ENCODE results near the gene ALG9. TPM values are rescaled to one million over a fixed set of nuclear protein-coding genes. Genes with fewer than 3 reads are reported as not detected.

The ALG9 gene
- total and polyA plus RNA-seq, 10 of the 15 experiments (the other 5 are each of a cell fraction or from before 2014, with no cell fraction given) = 10.8 to 41.6 (median 25.5) TPM

DNA sequence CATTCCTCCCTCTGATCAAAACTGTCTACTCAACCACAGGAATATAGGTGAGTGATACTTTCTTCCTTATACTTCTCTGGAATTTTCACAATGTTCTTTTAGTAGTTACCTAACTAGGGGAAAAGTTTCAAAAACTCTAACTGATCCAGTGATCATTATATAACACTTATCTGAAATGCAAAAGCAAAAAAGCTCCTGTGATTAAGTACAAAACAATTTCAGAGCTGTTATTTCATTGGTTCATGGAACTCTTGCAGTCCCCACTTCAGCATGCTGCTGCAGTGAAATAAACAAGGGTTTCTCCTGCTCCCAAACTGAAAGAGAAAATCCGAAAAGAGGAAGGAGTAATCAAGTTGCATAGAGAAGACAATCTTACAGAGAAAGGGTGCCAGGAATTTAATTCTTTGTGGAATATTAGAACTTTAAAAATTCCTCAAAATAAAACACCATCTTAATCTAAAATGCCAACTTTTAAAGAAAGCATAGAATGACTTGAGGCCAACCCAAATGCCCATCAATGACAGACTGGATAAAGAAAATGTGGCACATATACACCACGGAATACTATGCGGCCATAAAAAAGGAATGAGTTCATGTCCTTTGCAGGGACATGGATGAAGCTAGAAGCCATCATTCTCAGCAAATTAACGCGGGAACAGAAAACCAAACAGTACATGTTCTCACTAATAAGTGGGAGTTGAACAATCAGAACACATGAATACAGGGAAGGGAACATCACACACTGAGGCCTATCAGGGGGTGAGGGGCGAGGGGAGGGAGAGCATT, 125.5 kb downstream of the ALG9 start:
- ChIA-PET RAD21 (ENCODE audit: unreplicated experiment) (no interaction called here), SMC1A (ENCODE audit: uncharacterized antibody, unreplicated experiment) (no interaction called here), CTCF (interaction anchor here (1.0 kb wide), 1 partner anchor 10 kb away, joined by 3 read pairs; no protein-coding TSS in a partner anchor), POLR2A (no interaction called here)
- Histone ChIP-seq H3K27ac (ENCODE audit: control insufficient read depth, insufficient read depth) (no peak overlapping the region), H3K36me3 (ENCODE audit: control insufficient read depth in 2 of 2, insufficient read depth in 2 of 2, low read length in 1 of 2) (peaks cover 11 to 37% of the 10 kb centered on the region in 2 experiments), H3K4me2 (ENCODE audit: control insufficient read depth, insufficient read depth) (no peak overlapping the region), H3K4me3 (no peak overlapping the region), H3K27me3 (replicated peaks in 1 of 2; ENCODE audit: control insufficient read depth in 2 of 2, insufficient read depth in 2 of 2, low read length in 1 of 2) (no peaks in the 10 kb centered on the region), H3K4me1 (ENCODE audit: control insufficient read depth, insufficient read depth, low read length) (peaks cover 2% of the 10 kb centered on the region; the same call in 1 of the 2 replicates), H4K20me1 (ENCODE audit: control insufficient read depth, insufficient read depth) (no peaks in the 10 kb centered on the region), H2AFZ (ENCODE audit: control insufficient read depth, low read depth, low read length) (no peak overlapping the region), H3K79me2 (ENCODE audit: control insufficient read depth, insufficient read depth, low read length) (no peaks in the 10 kb centered on the region), H3K9ac (ENCODE audit: control insufficient read depth, insufficient read depth, low read length) (no peak overlapping the region), H3K9me3 (replicated peaks; ENCODE audit: control insufficient read depth, insufficient read depth, low read length) (no peaks in the 10 kb centered on the region)
- no TSS peak for BruUV-seq (replicated peaks)
- in situ Hi-C loops (cut with MboI) (no loop called here), intact Hi-C loops (cut with micrococcal nuclease; ENCODE audit: unreplicated experiment) (no loop called here)
- TF ChIP-seq SUZ12 (IDR thresholded peaks at IDR 0.05; ENCODE audit: unreplicated experiment) (no peak), MYC (IDR thresholded peaks at IDR 0.05; ENCODE audit: insufficient read depth, insufficient read length, insufficient replicate concordance, low read length, severe bottlenecking) (no peak), WRNIP1 (IDR thresholded peaks at IDR 0.05; ENCODE audit: borderline replicate concordance, low read depth, low read length) (no peak), JUNB (IDR thresholded peaks at IDR 0.05) (no peak), PAX5 (IDR thresholded peaks at IDR 0.05; ENCODE audit: borderline replicate concordance, low read depth, low read length) (no peak), MEF2B (IDR thresholded peaks at IDR 0.05; ENCODE audit: partially characterized antibody, poor library complexity, severe bottlenecking) (no peak), LARP7 (IDR thresholded peaks at IDR 0.05) (no peak), POLR2A (IDR thresholded peaks at IDR 0.05; ENCODE audit: low read depth, low read length) (no peak), IKZF1 (conservative IDR thresholded peaks at IDR 0.05) (no peak)
- TF ChIP-seq, protein P1, sequence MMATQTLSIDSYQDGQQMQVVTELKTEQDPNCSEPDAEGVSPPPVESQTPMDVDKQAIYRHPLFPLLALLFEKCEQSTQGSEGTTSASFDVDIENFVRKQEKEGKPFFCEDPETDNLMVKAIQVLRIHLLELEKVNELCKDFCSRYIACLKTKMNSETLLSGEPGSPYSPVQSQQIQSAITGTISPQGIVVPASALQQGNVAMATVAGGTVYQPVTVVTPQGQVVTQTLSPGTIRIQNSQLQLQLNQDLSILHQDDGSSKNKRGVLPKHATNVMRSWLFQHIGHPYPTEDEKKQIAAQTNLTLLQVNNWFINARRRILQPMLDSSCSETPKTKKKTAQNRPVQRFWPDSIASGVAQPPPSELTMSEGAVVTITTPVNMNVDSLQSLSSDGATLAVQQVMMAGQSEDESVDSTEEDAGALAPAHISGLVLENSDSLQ (IDR thresholded peaks at IDR 0.05) = no peak
- TF ChIP-seq, protein P2, sequence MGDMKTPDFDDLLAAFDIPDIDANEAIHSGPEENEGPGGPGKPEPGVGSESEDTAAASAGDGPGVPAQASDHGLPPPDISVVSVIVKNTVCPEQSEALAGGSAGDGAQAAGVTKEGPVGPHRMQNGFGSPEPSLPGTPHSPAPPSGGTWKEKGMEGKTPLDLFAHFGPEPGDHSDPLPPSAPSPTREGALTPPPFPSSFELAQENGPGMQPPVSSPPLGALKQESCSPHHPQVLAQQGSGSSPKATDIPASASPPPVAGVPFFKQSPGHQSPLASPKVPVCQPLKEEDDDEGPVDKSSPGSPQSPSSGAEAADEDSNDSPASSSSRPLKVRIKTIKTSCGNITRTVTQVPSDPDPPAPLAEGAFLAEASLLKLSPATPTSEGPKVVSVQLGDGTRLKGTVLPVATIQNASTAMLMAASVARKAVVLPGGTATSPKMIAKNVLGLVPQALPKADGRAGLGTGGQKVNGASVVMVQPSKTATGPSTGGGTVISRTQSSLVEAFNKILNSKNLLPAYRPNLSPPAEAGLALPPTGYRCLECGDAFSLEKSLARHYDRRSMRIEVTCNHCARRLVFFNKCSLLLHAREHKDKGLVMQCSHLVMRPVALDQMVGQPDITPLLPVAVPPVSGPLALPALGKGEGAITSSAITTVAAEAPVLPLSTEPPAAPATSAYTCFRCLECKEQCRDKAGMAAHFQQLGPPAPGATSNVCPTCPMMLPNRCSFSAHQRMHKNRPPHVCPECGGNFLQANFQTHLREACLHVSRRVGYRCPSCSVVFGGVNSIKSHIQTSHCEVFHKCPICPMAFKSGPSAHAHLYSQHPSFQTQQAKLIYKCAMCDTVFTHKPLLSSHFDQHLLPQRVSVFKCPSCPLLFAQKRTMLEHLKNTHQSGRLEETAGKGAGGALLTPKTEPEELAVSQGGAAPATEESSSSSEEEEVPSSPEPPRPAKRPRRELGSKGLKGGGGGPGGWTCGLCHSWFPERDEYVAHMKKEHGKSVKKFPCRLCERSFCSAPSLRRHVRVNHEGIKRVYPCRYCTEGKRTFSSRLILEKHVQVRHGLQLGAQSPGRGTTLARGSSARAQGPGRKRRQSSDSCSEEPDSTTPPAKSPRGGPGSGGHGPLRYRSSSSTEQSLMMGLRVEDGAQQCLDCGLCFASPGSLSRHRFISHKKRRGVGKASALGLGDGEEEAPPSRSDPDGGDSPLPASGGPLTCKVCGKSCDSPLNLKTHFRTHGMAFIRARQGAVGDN (IDR thresholded peaks at IDR 0.05) = no peak
- TF ChIP-seq, protein P3, sequence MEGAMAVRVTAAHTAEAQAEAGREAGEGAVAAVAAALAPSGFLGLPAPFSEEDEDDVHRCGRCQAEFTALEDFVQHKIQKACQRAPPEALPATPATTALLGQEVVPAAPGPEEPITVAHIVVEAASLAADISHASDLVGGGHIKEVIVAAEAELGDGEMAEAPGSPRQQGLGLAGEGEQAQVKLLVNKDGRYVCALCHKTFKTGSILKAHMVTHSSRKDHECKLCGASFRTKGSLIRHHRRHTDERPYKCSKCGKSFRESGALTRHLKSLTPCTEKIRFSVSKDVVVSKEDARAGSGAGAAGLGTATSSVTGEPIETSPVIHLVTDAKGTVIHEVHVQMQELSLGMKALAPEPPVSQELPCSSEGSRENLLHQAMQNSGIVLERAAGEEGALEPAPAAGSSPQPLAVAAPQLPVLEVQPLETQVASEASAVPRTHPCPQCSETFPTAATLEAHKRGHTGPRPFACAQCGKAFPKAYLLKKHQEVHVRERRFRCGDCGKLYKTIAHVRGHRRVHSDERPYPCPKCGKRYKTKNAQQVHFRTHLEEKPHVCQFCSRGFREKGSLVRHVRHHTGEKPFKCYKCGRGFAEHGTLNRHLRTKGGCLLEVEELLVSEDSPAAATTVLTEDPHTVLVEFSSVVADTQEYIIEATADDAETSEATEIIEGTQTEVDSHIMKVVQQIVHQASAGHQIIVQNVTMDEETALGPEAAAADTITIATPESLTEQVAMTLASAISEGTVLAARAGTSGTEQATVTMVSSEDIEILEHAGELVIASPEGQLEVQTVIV (IDR thresholded peaks at IDR 0.05; ENCODE audit: borderline replicate concordance, partially characterized antibody) = no peak
- 92% methylated on average over 6 of the region's 6 CpGs for WGBS (ENCODE audit: insufficient coverage, insufficient replicate concordance, low lambda C conversion rate, missing lambda C conversion rate)
- FAIRE-seq = no peak
- DNase-seq (ENCODE audit: low read depth, low spot score) = no peak
- ATAC-seq = no peak

All from GM12878 (cell line).